Measurements from ENCODE around the gene THSD1.

The THSD1 gene

DNA sequence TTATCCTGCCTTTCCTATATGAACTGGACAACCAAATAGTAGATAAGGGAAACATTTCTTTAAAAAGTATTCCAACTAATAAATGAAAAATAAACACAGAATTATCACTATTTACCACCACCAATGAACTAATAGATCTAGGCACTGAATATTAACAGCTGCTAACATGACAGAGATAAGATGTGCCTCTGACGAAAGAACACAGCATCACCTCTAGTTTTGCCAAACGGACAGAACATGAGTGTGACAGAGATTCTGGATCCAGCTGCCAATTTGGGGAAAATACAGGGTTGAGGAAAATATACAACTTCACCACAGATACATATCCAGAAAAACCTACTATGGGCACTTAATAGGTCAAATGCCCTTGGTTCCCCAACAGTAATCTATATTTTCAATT, 26.5 kb upstream of the THSD1 start:
- Histone ChIP-seq H3K4me1 (ENCODE audit: low read length) (no peaks in the 10 kb centered on the region), H3K9ac (ENCODE audit: low read length) (no peak overlapping the region), H4K20me1 (ENCODE audit: insufficient read depth, low read length) (no peaks in the 10 kb centered on the region), H3K36me3 (replicated peaks; ENCODE audit: low read depth, low read length) (peaks cover 40% of the 10 kb centered on the region), H3K27ac (ENCODE audit: low read length) (no peak overlapping the region), H3K9me3 (ENCODE audit: insufficient read depth, low read length) (no peaks in the 10 kb centered on the region), H3K79me2 (ENCODE audit: low read length) (0 out of 2 replicates have a peak, but pooled peaks cover 3% of the 10 kb centered on the region), H3K27me3 (ENCODE audit: low read depth, low read length) (no peaks in the 10 kb centered on the region), H3K4me2 (ENCODE audit: low read length) (no peak overlapping the region), H3K4me3 (ENCODE audit: low read length) (no peak overlapping the region), H2AFZ (ENCODE audit: low read depth, low read length) (no peak overlapping the region)
- TF ChIP-seq CTCF (IDR thresholded peaks at IDR 0.05; ENCODE audit: low read depth, low read length) (no peak), EZH2phosphoT487 (IDR thresholded peaks at IDR 0.05; ENCODE audit: low read depth) (no peak)

- Histone ChIP-seq H3K36me3 (replicated peaks; ENCODE audit: low read depth, low read length) (peaks cover 37% of the 10 kb centered on the region), H4K20me1 (ENCODE audit: insufficient read depth, low read length) (no peaks in the 10 kb centered on the region), H3K4me2 (ENCODE audit: low read length) (no peak overlapping the region), H3K4me1 (ENCODE audit: low read length) (no peaks in the 10 kb centered on the region), H3K27ac (ENCODE audit: low read length) (no peak overlapping the region), H2AFZ (ENCODE audit: low read depth, low read length) (no peak overlapping the region), H3K79me2 (ENCODE audit: low read length) (0 out of 2 replicates have a peak, but pooled peaks cover 3% of the 10 kb centered on the region), H3K4me3 (ENCODE audit: low read length) (no peak overlapping the region), H3K9ac (ENCODE audit: low read length) (no peak overlapping the region), H3K9me3 (ENCODE audit: insufficient read depth, low read length) (no peaks in the 10 kb centered on the region), H3K27me3 (ENCODE audit: low read depth, low read length) (no peaks in the 10 kb centered on the region)
- no peak for TF ChIP-seq CTCF (IDR thresholded peaks at IDR 0.05; ENCODE audit: low read depth, low read length)
- TF ChIP-seq EZH2phosphoT487 (IDR thresholded peaks at IDR 0.05; ENCODE audit: low read depth) = no peak
These were observed 22.3 kb upstream of the THSD1 start for GRCh38 chr13:52428295-52428694.

- H3K79me2 ChIP-seq (ENCODE audit: low read length) = no peaks in the 10 kb centered on the region
- TF ChIP-seq CTCF (IDR thresholded peaks at IDR 0.05; ENCODE audit: low read depth, low read length) (no peak), EZH2phosphoT487 (IDR thresholded peaks at IDR 0.05; ENCODE audit: low read depth) (no peak)
- H3K27ac ChIP-seq (ENCODE audit: low read length) = no peak overlapping the region
- H3K4me3 ChIP-seq (ENCODE audit: low read length) = no peak overlapping the region
- H3K27me3 ChIP-seq (ENCODE audit: low read depth, low read length) = no peaks in the 10 kb centered on the region
- no peaks in the 10 kb centered on the region for H3K4me1 ChIP-seq (ENCODE audit: low read length)
- no peaks in the 10 kb centered on the region for H4K20me1 ChIP-seq (ENCODE audit: insufficient read depth, low read length)
- H3K9ac ChIP-seq (ENCODE audit: low read length) = no peak overlapping the region
- H2AFZ ChIP-seq (ENCODE audit: low read depth, low read length) = no peak overlapping the region
- peaks cover 49% of the 10 kb centered on the region for H3K36me3 ChIP-seq (replicated peaks; ENCODE audit: low read depth, low read length)
- H3K4me2 ChIP-seq (ENCODE audit: low read length) = no peak overlapping the region
- H3K9me3 ChIP-seq (ENCODE audit: insufficient read depth, low read length) = no peaks in the 10 kb centered on the region
These were observed 15.2 kb upstream of the THSD1 start for GRCh38 chr13:52421216-52421615.

DNA sequence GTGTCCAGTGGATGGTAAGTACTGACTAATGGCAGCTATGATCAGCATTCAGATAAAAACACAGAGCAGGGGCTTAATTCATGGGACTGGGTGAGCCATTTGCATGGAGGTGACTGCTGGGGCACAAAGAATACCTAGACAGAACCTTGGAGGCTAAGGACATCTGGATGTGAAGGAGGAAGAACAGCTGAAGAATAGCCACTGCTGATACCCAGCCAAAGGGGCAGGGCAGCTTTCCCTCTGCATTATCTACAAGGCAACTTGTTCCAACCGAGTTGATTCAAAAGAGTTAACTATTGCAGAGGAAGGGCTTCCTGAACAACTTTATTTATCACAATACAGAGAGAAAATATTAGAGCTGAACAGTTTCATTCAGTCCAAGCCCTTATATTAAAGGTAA, 13.1 kb upstream of the THSD1 start:
- H2AFZ ChIP-seq (ENCODE audit: low read depth, low read length) = no peak overlapping the region
- H3K9me3 ChIP-seq (ENCODE audit: insufficient read depth, low read length) = no peaks in the 10 kb centered on the region
- no peaks in the 10 kb centered on the region for H3K27me3 ChIP-seq (ENCODE audit: low read depth, low read length)
- no peak overlapping the region for H3K27ac ChIP-seq (ENCODE audit: low read length)
- H3K4me3 ChIP-seq (ENCODE audit: low read length) = no peak overlapping the region
- H3K4me1 ChIP-seq (ENCODE audit: low read length) = no peaks in the 10 kb centered on the region
- H3K9ac ChIP-seq (ENCODE audit: low read length) = no peak overlapping the region
- peaks cover 54% of the 10 kb centered on the region for H3K36me3 ChIP-seq (replicated peaks; ENCODE audit: low read depth, low read length)
- no peaks in the 10 kb centered on the region for H3K79me2 ChIP-seq (ENCODE audit: low read length)
- H4K20me1 ChIP-seq (ENCODE audit: insufficient read depth, low read length) = no peaks in the 10 kb centered on the region
- TF ChIP-seq EZH2phosphoT487 (IDR thresholded peaks at IDR 0.05; ENCODE audit: low read depth) (no peak), CTCF (IDR thresholded peaks at IDR 0.05; ENCODE audit: low read depth, low read length) (no peak)
- H3K4me2 ChIP-seq (ENCODE audit: low read length) = no peak overlapping the region

All from OCI-LY3 (cell line).